Colon (tissue), 2 donors: Measurements from ENCODE around the gene RAB8A.
"Not testable (repeated sequence)": the region's sequence is repeated elsewhere in the genome, so short reads cannot be mapped to it uniquely, and the experiment has no call there.

Experiments
- FAIRE-seq: peaks from 2 replicates; lab custom pipeline; 2012; peaks lifted over from hg19 to GRCh38; lab: Jason Lieb, UNC
- donor health status: control.
- donor health status: control.

The RAB8A gene

GRCh38 chr19:16112778-16113177, 1.1 kb downstream of the RAB8A start:
- FAIRE-seq, result no peak

- FAIRE-seq, result no peak
Measured at GRCh38 chr19:16113727-16114126, 2.0 kb downstream of the RAB8A start.

GRCh38 chr19:16115301-16116039, 3.8 kb downstream of the RAB8A start:
- no peak for FAIRE-seq

- FAIRE-seq, result no peak
Measured at GRCh38 chr19:16116067-16116466, 4.4 kb downstream of the RAB8A start.

GRCh38 chr19:16117594-16118033, 5.9 kb downstream of the RAB8A start:
- FAIRE-seq, result no peak

- FAIRE-seq, result no peak
Measured at GRCh38 chr19:16118489-16119033, 6.9 kb downstream of the RAB8A start.

- not testable (repeated sequence) for FAIRE-seq
Measured at GRCh38 chr19:16119075-16119857, 7.6 kb downstream of the RAB8A start.

GRCh38 chr19:16121141-16121540, 9.5 kb downstream of the RAB8A start:
- no peak for FAIRE-seq

GRCh38 chr19:16121967-16122366, 10.3 kb downstream of the RAB8A start:
- FAIRE-seq, result no peak

GRCh38 chr19:16124953-16125352, 13.3 kb downstream of the RAB8A start:
- FAIRE-seq, result no peak

GRCh38 chr19:16125737-16126495, 14.2 kb downstream of the RAB8A start:
- no peak for FAIRE-seq

GRCh38 chr19:16127080-16127479, 15.4 kb downstream of the RAB8A start:
- no peak for FAIRE-seq

- FAIRE-seq, result no peak
Measured at GRCh38 chr19:16127776-16128371, 16.2 kb downstream of the RAB8A start.

- no peak for FAIRE-seq
Measured at GRCh38 chr19:16131648-16132047, 20.0 kb downstream of the RAB8A start.

- no peak for FAIRE-seq
Measured at GRCh38 chr19:16133818-16134217, 22.1 kb downstream of the RAB8A start.

- FAIRE-seq, result no peak
Measured at GRCh38 chr19:16134510-16134909, 22.8 kb downstream of the RAB8A start.

- no peak for FAIRE-seq
Measured at GRCh38 chr19:16135430-16136127, 23.9 kb downstream of the RAB8A start.

- FAIRE-seq, result no peak
Measured at GRCh38 chr19:16136185-16136999, 24.7 kb downstream of the RAB8A start.

GRCh38 chr19:16139752-16140151, 28.1 kb downstream of the RAB8A start:
- FAIRE-seq, result no peak

GRCh38 chr19:16141043-16141442, 29.4 kb downstream of the RAB8A start:
- no peak for FAIRE-seq
